Ecto neural progenitor cell (in vitro differentiated cells): ENCODE results near the gene DNAJC30.

ENCODE experiments used
- DNase-seq: peaks from one replicate; pipeline ENCODE4 v3.0.0-alpha.2; 2018; ENCODE audit warnings: low spot score

Gene DNAJC30

GRCh38 chr7:73646785-73647724 is 36.2 kb downstream of the DNAJC30 start:
- DNase-seq, result no peak

GRCh38 chr7:73645643-73646174 is 37.5 kb downstream of the DNAJC30 start:
- no peak for DNase-seq

GRCh38 chr7:73644688-73645286 is 38.5 kb downstream of the DNAJC30 start:
- DNase-seq, result no peak

GRCh38 chr7:73642834-73643233 is 40.4 kb downstream of the DNAJC30 start:
- DNase-seq, result no peak

- no peak for DNase-seq
Observed at GRCh38 chr7:73638911-73639310, 44.3 kb downstream of the DNAJC30 start.

- DNase-seq, result no peak
Observed at GRCh38 chr7:73635428-73636200, 47.6 kb downstream of the DNAJC30 start.

- no peak for DNase-seq
Observed at GRCh38 chr7:73633844-73634243, 49.4 kb downstream of the DNAJC30 start.

GRCh38 chr7:73633323-73633722 is 49.9 kb downstream of the DNAJC30 start:
- no peak for DNase-seq

GRCh38 chr7:73631558-73631957 is 51.7 kb downstream of the DNAJC30 start:
- no peak for DNase-seq
